ENCODE data around the gene ARID1B. TPM values are rescaled to one million over a fixed set of nuclear protein-coding genes. Genes with fewer than 3 reads are reported as not detected.

Gene ARID1B
- total and polyA plus RNA-seq, 2 of the 4 experiments (the other 2 are of a cell fraction) = 14.5 to 20.1 TPM

- BruUV-seq (replicated peaks) = no TSS peak
- in situ Hi-C loops (cut with MboI; ENCODE audit: low sequenced_read_pairs) (loop anchor here (5.0 to 25.0 kb wide), 2 partner anchors 147 to 1698 kb away; no protein-coding TSS in a partner anchor), intact Hi-C loops (cut with micrococcal nuclease) (no loop called here)
Observed at GRCh38 chr6:157035546-157035945, 258.4 kb downstream of the ARID1B start.

More at GRCh38 chr6:157035546-157035945, 258.4 kb downstream of the ARID1B start:
- ChIA-PET CTCF (interaction anchor here (1.0 to 2.1 kb wide), 3 partner anchors 10 to 152 kb away, joined by 8 read pairs; no protein-coding TSS in a partner anchor), POLR2A (ENCODE audit: unreplicated experiment) (no interaction called here)
- Histone ChIP-seq H3K9me1 (ENCODE audit: insufficient read depth, low read length) (0 out of 2 replicates have a peak, but pooled peaks cover 2% of the 10 kb centered on the region), H4K20me1 (ENCODE audit: insufficient read depth, low read length) (no peaks in the 10 kb centered on the region), H2BK5ac (ENCODE audit: low read depth, low read length, poor library complexity, severe bottlenecking) (no peak overlapping the region), H3K18ac (ENCODE audit: low read depth, low read length) (no peak overlapping the region), H3K9me3 (ENCODE audit: control insufficient read depth, insufficient read depth, low read length) (no peaks in the 10 kb centered on the region), H2AFZ (replicated peaks; ENCODE audit: low read length, poor library complexity) (no peak overlapping the region), H2BK20ac (ENCODE audit: low read depth, low read length) (no peak overlapping the region), H3K14ac (replicated peaks; ENCODE audit: low read depth, low read length) (no peak overlapping the region), H3K4me2 (ENCODE audit: low read depth, low read length) (no peak overlapping the region), H3K56ac (ENCODE audit: extremely low read depth, insufficient read depth, low read length) (no peak overlapping the region), H4K8ac (ENCODE audit: low read depth in 2 of 2, low read length in 2 of 2) (no peak overlapping the region), H4K91ac (ENCODE audit: insufficient read depth, low read depth, low read length) (no peak overlapping the region), H3K79me1 (ENCODE audit: low read depth in 1 of 2, low read length in 2 of 2) (peaks cover 23 to 45% of the 10 kb centered on the region in 2 experiments), H3K23ac (ENCODE audit: low read depth, low read length) (no peak overlapping the region), H3K36me3 (ENCODE audit: control insufficient read depth, insufficient read depth, low read length) (no peaks in the 10 kb centered on the region), H3K4ac (ENCODE audit: low read depth, low read length) (no peak overlapping the region), H3K27me3 (ENCODE audit: control insufficient read depth, insufficient read depth, low read length) (no peaks in the 10 kb centered on the region), H3K4me3 (ENCODE audit: insufficient read depth, low read depth, low read length) (no peak overlapping the region), H3K27ac (ENCODE audit: insufficient read depth, low read length) (no peak overlapping the region), H3K4me1 (ENCODE audit: control insufficient read depth, insufficient read depth, low read length) (peaks cover 4% of the 10 kb centered on the region), H2AK5ac (ENCODE audit: low read depth, low read length) (no peak overlapping the region), H4K5ac (ENCODE audit: low read depth, low read length) (no peak overlapping the region), H2AK9ac (replicated peaks; ENCODE audit: low read depth, low read length, poor library complexity) (no peak overlapping the region), H2BK120ac (ENCODE audit: low read depth, low read length) (no peak overlapping the region), H2BK15ac (ENCODE audit: low read depth, low read length) (no peak overlapping the region), H3K9ac (ENCODE audit: low read depth, low read length) (no peak overlapping the region)
- no CpG with 5 or more reads among the region's 2 CpGs for WGBS, 2 experiments (ENCODE audit: extremely low coverage in 2 of 2, insufficient read length in 1 of 2)
- ATAC-seq (ENCODE audit: low read depth) (no peak), DNase-seq (no peak)
- TF ChIP-seq FOS (IDR thresholded peaks at IDR 0.05; ENCODE audit: low read depth, low read length) (no peak), CHD1 (IDR thresholded peaks at IDR 0.05; ENCODE audit: low read depth, low read length) (no peak), RCOR1 (IDR thresholded peaks at IDR 0.05; ENCODE audit: insufficient replicate concordance, low read length) (no peak), POLR2A (IDR thresholded peaks at IDR 0.05; ENCODE audit: low read depth, low read length) (no peak), NFE2L2 (IDR thresholded peaks at IDR 0.05; ENCODE audit: low read depth, low read length) (no peak)
- dilution Hi-C loops (cut with HindIII; ENCODE audit: low sequenced_read_pairs, unreplicated experiment) = no loop called here

Data from IMR-90 (cell line).